HT-29 (cell line): ENCODE results near the gene GTF3C5. TPM values are rescaled to one million over a fixed set of nuclear protein-coding genes. Genes with fewer than 3 reads are reported as not detected.

Experiments used
- DNase-seq: peaks from one replicate; pipeline ENCODE4 v3.0.0-alpha.2; 2015; ENCODE audit warnings: low spot score
- total RNA-seq: library from RNA; depleted of rRNA; stranded (reverse); fragments of >200 nt; shearing (Covaris generic); gene quantifications from 2 replicates; pipeline ENCODE4 v1.2.3, GENCODE V29; 2014

GTF3C5 gene
- total RNA-seq, 1 experiment from 2014 or later, result 159 TPM

DNA sequence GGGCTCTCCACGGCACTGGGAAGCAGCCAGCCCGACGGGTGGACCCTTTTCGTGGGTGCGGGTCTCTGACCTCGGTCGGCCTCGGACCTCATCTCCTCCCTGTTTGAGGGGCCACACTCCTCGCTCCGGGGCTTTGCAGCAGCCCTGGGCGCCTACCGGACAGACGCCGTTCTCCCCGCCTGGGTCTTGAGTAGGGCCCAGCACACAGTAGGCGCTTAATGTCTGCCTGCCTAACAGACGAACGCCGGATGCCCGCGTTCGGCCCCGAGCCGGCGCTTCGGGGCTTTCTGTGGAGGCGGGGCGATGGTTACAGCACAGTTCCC lies 842 bp upstream of the GTF3C5 start:
- DNase-seq, result no peak

DNA sequence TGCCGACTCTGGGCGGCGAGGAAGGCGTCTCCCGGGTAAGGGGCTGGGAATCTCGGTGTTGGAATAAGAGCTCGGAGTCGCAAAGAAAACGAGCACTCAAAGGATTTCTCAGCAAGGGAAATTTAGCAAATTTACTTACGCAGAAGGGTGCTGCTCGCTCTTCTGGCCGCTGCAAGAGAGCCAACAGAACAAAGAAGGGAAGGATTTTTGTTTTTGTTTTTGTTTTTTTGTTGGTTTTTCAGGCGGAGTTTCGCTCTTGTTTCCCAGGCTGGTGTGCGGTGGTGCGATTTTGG lies 279 bp downstream of the GTF3C5 start:
- no peak for DNase-seq

DNA sequence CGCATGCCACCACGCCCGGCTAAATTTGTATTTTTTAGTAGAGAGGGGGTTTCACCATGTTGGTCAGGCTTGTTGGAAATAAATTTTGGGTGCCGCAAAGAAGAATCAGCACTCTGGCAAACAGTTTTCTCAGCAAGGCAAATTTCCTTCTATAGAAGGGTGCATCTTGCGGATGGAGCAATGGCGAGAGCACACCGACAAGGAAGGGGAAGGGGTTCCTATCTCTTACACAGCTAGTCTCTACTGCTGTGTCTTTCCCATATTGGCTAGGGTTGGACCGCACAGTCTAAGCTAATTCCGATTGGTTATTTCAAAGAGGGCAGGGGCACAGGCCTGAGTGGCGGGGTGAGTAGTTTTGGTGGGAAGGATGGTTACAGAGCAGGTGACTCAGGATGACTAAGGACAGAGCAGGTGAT lies 707 bp downstream of the GTF3C5 start:
- no peak for DNase-seq

DNA sequence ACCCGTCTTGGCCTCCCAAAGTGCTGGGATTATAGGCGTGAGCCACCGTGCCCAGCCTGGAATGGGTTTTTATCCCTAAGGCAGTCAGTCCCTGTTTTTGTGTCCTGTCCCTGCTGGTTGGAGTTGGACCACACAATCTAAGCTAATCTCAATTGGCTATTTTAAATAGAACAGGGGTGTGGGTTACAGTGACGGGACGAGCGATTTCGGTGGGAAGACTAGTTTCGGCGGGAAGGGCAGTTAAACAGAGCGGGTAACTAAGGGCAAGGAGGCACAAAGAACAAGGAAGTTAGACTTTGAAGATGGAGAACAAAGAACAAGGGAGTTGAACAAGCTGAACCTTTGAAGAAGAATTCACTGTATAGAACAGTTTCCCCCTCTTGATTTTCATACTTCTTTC lies 1.4 kb downstream of the GTF3C5 start:
- DNase-seq, result no peak

DNA sequence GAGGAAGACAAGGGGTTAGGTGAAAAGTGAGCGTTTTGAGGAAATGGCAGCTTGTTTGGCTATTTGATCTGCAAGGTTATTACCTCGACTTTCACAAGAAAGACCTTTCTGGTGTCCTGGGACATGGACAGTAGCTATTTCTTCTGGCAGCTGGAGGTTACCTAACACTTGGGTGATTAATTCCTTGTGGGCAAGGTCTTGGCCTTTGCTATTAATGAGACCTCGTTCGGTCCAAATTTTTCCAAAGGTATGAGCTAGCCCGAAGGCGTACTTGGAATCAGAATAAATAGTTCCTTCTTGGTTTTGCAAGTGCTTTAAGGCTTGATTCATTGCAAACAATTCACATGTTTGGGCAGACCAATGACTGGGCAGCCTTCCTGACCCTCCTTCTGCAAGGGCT lies 4.9 kb downstream of the GTF3C5 start:
- no peak for DNase-seq

DNA sequence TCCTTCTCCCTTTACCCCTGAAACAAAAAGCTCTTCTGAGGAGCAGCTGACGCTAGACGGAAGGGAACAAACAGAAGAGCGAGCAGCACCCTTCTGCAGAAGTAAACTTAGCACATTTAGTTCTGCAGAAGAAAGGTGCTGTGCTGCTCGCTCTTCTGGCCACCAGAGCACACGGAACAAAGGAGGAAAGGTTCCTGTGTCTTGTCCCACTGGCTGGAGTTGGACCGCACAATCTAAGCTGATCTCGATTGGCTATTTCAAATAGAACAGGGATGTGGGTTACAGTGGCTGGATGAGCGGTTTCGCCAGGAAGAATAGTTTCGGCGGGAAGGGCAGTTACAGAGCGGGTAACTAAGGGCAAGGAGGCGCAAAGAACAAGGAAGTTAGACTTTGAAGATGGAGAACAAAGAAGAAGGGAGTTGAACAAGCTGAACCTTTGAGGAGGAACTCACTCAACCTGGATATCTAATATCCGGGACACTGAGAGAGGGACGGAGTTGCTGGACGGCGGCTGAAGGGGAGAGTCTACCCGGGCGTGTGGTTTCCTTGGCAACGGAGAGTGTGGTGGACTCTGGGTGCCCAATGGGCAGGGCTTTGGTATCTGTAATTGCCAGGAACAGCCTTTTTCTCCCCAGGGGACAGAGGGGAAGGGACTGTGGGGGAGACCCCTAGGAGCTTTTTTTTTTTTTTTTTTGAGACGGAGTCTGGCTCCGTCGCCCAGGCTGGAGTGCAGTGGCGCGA lies 7.1 kb downstream of the GTF3C5 start:
- DNase-seq, result no peak

DNA sequence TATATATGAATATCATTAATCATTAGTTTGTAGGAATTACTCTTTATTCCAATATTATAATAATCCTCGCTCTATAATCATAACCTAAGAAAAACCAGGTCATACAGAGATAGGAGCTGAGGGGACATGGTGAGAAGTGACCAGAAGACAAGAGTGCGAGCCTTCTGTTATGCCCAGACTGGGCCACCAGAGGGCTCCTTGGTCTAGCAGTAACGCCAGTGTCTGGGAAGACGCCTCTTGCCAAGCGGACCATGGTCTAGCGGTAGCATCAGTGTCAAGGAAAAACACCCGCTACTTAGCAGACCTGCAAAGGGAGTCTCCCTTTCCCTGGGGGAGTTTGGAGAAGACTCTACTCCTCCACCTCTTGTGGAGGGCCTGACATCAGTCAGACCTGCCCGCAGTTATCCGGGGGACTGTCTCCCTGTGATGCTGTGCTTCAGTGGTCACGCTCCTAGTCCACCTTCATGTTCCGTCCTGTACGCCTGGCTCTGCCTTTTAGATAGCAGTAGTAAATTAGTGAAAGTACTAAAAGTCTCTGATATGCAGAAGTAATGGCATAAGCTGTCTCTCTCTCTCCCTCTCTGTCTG lies 10.2 kb downstream of the GTF3C5 start:
- DNase-seq, result peak; percentile 53

DNA sequence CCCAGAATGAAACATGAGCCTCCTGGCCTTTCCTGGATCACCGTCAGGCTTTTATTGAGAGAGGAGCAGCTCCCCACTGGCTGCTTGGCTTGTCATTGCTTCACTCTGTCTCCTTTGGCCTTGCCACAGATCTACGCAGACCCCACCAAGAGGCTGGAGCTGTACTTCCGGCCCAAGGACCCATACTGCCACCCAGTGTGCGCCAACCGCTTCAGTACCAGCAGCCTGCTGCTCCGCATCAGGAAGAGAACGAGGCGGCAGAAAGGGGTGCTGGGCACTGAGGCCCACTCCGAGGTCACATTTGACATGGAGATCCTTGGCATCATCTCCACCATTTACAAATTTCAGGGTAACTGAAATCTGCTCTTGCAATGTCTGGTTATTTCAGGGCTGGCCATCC lies 11.2 kb downstream of the GTF3C5 start:
- DNase-seq, result no peak

DNA sequence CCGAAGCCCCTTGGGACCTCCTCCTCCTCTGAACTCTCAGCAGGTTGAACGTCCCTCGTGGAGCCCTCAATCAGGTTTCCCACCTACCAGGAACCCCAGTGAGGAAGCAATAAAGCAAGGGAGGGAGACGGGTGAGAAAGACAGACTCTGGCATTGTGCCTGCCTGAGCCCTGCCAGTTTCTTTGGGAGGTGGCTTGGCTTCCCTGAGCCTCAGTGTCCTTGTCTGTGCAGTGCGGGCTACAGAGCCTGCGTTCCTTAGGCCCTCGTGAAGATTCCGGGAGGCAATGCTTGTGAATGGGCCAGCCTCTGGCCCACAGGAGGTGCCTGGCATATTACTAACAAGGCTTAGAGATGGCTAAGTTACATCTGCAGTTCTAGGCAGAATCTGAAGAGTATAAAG lies 11.9 kb downstream of the GTF3C5 start:
- no peak for DNase-seq

DNA sequence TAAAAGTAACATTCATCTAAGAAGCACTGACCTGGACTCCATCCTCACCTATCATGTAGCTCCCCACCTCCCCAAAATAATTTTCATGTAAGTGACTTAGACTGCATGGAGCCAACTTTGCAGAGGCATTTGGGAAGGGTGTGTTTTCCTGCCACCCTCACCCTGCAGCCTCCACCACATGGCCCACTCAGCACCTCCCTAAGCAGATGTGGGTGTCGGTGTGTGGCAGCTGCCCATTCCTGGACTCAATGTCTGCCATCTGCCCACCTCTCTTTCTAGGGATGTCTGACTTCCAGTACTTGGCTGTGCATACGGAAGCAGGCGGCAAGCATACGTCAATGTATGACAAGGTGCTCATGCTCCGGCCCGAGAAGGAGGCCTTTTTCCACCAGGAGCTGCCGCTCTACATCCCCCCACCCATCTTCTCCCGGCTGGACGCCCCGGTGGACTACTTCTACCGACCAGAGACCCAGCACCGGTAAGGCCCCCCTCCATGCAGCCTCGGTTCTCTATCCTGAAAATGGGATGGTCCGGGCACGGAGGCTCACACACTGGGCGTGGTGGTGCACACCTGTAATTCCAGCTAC lies 12.7 kb downstream of the GTF3C5 start:
- no peak for DNase-seq

DNA sequence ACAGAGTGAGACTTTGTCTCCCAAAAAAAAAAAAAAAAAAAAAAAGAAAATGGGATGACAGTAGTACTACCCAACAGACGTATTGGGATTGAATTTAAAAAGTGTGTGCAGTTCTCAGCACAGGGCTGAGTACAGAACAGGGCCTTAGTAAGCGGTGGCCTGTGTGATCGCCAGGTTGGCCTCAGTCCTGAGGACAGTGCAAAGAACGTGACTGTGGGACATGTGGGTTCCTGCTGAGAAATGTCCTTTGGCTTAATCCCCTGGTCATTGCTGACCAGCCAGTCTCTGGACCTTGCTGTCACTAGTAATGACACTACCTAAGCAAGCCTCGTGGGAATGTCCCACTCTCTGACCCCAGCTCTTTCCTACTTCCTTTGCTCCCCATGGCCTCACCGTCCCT lies 13.3 kb downstream of the GTF3C5 start:
- DNase-seq, result no peak

DNA sequence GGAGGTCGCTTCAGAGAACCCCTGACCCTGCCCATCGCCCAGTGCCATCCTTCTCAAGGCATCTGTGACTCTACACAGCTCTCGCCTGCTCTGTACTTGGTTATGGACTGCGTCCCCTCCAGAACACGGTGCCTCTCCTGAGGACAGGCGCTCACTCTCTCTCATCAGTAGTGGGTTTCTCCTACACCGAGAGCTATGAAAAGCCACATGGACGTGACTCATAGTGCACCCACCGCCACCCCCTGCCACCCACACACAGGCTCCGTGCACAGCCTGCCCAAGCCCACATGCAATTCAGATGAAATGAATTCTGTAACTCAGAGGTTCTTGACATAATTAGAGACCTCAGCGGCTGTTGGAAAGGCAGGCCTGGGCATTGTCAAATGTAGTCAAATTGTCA lies 13.9 kb downstream of the GTF3C5 start:
- no peak for DNase-seq

DNA sequence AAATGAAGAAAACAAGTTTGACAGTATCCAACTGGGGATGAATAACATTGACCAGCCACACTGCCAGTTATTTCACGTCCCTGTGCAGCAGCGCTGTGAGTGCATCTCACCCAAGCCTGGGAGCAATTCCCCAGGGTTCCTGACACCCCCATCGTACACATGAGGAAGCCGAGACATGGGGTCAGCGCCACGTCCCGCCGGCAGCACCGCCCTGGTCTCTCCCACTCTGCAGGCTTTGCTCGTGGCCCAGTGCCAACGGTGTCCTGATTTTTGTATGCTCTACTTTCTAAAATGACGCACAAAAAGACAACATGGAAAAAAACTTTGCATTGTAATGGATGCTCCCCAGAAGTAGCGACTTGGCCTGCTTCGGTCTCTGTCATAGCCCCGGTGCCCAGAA lies 14.3 kb downstream of the GTF3C5 start:
- no peak for DNase-seq

DNA sequence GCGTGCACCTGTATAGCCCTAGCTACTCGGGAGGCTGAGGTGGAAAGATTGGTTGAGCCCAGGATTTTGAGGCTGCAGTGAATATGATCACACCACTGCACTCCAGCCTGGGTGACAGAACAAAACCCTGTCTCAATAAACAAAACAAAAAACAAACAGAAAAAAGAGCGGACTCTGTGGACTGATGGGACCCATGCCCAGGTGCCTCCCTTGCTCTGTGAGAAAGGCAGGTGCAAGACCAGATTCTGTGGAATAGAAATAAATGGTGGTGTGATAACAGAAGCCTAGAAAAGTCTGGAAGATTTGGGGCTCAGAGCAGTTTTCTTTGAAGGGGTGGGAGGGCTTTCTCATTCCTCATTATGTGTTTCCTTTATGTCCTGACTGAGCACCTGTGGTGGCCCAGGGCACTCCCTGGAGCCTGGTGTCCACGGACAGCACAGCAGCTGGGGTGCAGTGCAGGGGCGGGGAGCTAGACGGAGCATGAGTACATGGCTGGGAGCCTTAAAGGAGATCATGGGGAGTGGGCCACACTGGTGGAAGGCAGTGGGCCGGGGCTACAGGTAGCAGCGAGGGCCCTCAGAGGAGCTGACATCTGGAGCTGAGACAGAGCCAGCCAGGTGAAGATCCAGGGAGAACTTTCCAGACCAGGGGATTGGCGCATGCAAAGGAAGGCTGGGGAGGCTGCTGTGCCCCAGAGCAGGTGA lies 15.6 kb downstream of the GTF3C5 start:
- no peak for DNase-seq

DNA sequence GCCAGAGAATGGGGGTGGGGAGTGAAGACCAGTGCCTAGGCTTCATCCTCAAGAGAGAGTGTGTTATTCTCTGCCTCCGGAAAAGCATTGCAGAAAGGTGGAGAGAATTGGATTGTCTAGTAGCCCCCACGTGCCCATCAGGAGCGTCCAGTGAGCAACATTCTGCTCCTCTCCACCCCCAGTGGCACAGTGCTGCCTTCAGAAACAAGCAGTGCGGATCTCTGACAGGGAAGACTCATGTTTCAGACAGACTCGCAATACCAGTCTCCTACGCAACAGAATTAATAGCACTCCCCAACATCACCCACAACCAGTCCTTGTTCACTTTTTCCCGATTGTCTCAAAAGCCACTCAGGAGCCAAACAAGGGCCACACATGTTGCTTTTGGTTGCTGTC lies 16.1 kb downstream of the GTF3C5 start:
- no peak for DNase-seq

DNA sequence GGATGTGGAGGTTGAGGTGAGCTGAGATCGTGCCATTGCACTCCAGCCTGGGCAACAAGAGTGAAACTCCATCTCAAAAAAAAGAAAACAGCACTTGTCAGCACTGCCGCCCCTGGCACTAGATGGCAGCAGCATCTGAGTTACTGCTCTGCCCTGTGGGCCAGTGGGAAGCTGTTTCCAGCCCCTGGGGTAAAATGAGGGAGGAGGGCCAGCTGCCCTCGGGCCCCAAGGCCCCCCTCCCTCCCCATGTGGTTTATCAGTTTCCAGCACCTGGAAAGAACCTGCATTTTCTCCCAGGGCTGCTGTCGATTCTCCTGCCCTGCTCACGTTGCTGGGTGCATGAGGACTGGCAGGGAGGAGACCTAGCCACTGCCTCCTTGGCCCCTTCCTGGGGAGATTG lies 17.8 kb downstream of the GTF3C5 start:
- DNase-seq, result peak; percentile 30

DNA sequence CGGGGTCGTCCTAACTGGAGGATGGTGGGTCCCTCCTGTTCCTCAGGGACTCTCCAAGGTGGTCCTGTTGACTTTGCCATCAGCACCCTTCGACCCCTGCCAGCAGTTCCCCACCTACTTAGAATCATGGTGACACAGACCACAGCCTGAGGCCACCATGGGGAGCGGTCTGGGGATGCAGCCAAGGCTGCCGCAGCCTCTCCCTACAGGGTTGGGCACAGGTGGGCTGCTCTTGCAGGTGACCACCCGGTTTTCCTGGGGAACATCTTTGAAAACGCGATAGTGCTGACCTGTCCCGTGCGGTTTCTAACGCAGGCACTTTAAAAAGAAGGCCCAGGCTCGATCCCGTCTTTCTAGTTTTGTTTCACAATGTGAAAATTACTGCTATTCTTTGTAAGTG lies 18.2 kb downstream of the GTF3C5 start:
- DNase-seq, result no peak

DNA sequence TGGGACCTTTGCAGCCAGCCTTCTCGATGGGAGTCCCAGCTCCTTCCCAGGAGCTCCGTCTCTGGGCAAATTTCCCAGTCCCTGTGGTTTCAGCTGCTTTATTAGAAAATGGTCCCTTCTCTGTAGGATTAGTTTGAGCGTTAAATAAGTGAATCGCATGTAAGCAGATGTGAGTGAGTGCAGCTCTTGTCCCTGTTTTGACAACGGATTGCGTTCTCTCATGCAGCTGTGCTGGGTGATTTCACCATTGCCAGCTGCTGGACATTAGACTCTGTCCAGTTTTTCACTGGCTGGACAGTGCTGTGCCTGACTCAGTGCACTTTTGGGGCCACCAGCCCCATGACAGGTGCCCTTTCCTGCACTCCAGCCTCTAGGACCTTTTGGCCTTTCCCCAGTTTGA lies 19.3 kb downstream of the GTF3C5 start:
- peak; percentile 3 for DNase-seq

DNA sequence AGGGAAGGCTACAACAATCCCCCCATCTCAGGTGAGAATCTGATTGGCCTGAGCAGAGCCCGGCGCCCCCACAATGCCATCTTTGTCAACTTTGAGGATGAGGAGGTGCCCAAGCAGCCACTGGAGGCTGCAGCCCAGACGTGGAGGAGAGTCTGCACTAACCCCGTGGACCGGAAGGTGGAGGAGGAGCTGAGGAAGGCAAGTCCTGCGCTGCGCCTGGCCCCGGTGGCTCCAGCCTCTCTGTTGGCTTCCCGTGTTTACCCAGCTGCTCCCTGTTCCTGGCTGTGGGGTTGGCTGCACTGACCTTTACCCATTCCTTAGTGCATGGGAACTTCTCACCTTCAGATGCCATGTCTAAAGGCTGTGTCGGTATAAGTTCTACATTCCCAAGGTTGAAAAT lies 20.0 kb downstream of the GTF3C5 start:
- peak; percentile 67 for DNase-seq

DNA sequence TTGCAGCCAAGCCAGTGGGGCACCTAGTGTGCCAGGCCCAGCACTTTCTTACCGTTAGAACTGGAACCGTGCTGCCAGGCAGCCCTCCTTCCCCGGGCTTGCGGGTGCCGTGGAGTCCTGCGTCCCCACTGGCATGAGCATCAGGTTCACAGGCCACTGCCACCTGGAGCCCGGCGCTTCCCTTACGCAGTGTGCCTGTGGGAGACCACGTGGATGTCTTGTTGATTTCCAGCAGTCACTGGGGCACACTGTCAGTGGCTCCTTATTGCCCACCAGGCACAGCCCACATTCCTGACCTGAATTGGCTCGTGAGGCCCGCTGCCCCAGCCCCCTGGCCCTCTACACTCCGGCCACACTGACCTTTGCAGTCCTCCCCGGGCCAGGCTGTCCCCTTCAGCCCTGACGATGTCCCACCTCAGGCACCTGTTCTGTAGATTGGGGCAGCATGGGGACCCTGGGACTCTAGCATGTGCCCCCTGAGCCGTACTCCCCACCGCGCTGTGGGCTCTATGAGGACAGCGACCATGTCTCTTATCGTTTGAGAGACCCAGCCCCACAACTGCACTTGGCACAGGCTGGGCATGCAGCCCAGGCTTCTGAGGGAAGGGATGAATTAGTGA lies 20.6 kb downstream of the GTF3C5 start:
- no peak for DNase-seq

DNA sequence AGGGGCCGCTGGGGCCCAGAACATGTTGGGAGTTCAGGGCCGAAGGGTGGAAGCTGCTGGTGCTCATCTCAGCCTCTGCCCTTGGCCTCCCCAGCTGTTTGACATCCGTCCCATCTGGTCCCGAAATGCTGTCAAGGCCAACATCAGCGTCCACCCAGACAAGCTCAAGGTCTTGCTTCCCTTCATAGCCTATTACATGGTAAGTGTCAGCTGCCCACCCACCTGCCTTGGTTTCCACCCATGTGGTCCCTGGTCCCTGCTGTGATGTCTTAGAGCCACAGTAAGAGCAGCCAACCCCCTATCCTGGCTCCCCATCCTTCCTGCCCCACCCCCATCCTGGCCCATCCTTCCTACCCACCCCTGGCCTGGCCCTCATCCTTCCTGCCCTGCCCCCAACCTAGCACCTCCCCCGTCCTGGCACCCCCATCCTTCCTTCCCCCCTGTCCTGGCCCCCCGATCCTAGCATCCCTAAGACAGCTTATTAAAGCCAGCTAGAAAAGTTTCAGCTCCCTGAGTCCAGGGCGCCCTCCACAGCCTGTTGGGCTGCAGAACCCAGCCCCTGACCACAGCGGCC lies 21.3 kb downstream of the GTF3C5 start:
- DNase-seq, result no peak

DNA sequence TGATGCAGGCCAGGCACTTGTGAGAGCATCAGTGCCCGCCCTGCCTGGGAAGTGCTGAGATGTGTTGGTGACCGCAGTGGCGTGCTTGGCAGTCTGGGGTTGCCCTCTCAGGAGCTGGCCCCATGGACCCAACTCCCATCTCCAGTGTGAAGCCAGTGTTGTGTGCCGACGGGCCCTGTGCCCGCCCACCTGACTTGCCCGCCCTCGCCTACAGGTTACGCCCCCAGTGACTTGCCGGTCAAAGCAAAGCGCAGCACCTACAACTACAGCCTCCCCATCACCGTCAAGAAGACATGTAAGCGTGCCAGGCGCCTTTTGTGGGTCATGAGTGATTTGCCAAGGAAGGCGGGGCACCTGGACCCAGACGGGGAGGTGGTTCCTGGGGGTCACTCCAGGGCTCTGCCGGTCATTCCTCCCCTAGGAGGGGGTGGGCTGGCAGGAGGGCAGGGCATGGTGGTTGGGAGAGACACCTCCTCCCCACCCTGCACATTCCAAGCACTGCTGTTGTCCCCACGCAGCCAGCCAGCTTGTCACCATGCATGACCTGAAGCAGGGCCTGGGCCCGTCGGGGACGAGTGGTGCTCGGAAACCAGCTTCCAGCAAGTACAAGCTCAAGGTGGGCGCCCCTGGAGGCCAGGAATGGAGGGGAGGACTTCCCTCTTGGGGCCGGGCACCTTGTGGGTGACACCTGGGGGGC lies 23.5 kb downstream of the GTF3C5 start:
- no peak for DNase-seq
